Fibroblast of mammary gland (primary cell): ENCODE measurements around the gene TYSND1.

Experiments
- DNase-seq: peaks from one replicate; pipeline ENCODE4 v3.0.0-alpha.2; 2010; ENCODE audit warnings: low read depth
- H3K4me3 ChIP-seq: 2 replicates; pipeline ENCODE4 v1.5.1; 2011; ENCODE audit warnings: low read depth, mild to moderate bottlenecking, low read length, moderate library complexity; ENCODE audit not compliant: control insufficient read depth
- TF ChIP-seq, protein P1 (sequence below): conservative IDR thresholded peaks from 2 replicates; pipeline ENCODE4 v1.5.1; 2011; ENCODE audit warnings: low read depth, low read length, inconsistent platforms; ENCODE audit not compliant: control insufficient read depth, insufficient read depth

TYSND1 gene

DNA sequence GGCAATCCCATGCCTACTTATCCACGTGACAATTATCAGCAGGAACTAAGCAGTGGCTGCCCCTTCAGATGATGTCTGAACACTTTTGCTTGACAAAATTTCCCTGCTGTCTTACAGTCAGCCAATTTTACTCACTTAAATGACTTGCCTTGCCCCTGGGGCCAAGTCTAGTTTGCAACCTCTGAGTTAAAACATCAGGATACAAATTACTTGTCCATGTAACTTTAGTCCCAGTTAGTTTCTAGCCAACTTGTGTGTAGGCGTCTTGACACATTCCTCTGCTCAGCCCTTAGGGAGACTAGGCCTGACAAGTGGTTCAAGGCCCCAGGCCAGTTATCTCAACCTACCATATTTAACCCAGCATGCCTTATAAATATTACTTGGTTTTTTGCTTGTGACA, 11.6 kb upstream of the TYSND1 start:
- DNase-seq = peak; percentile 69
- H3K4me3 ChIP-seq = no peak overlapping the region
- TF ChIP-seq, protein P1, sequence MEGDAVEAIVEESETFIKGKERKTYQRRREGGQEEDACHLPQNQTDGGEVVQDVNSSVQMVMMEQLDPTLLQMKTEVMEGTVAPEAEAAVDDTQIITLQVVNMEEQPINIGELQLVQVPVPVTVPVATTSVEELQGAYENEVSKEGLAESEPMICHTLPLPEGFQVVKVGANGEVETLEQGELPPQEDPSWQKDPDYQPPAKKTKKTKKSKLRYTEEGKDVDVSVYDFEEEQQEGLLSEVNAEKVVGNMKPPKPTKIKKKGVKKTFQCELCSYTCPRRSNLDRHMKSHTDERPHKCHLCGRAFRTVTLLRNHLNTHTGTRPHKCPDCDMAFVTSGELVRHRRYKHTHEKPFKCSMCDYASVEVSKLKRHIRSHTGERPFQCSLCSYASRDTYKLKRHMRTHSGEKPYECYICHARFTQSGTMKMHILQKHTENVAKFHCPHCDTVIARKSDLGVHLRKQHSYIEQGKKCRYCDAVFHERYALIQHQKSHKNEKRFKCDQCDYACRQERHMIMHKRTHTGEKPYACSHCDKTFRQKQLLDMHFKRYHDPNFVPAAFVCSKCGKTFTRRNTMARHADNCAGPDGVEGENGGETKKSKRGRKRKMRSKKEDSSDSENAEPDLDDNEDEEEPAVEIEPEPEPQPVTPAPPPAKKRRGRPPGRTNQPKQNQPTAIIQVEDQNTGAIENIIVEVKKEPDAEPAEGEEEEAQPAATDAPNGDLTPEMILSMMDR = no peak

DNA sequence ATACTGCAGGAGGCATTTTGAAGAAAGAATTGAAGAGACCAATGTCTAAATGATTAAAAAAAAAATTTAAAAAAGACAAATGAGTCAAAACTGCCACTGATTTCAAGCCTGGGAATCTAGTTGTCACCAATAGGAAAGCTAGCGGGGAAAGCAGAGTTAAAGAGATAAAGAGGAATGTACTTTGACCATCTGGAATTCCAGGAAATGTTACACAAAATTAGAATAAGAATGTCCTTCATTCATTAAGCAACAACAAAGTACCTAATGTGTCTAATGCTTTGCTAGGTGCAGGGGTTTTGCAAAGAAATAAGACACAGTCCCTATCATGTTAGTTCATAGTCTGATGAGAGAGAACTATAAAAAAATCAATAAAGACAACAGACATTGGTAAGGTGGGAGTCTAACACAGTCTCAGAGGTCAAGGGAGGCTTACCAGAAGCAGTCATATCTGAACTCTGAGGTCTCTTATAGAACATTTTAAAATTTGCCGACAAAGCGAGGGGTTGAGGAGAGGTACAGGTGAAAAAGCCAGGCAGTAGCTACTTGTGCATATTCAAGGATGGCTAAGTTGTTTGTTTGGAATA, 8.8 kb upstream of the TYSND1 start:
- DNase-seq = no peak
- TF ChIP-seq, protein P1 = no peak
- no peak overlapping the region for H3K4me3 ChIP-seq

DNA sequence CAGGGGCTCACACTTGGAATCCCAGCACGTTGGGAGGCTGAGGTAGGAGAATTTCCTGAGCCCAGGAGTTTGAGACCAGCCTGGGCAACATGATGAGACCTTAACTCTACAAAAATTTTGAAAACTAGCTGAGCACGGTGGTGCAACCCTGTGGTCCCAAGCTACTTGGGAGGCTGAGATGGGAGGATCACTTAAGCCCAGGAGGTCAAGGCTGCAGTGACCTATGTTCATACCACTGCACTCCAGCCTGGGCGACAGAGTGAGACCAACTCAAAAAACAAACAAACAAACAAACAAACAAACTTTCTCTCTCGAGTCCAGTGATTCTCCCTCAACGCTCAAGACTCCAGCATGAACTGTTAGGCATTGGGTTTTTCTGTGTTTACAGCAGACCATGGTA, 2.0 kb upstream of the TYSND1 start:
- no peak for DNase-seq
- no peak overlapping the region for H3K4me3 ChIP-seq
- TF ChIP-seq, protein P1 = no peak

DNA sequence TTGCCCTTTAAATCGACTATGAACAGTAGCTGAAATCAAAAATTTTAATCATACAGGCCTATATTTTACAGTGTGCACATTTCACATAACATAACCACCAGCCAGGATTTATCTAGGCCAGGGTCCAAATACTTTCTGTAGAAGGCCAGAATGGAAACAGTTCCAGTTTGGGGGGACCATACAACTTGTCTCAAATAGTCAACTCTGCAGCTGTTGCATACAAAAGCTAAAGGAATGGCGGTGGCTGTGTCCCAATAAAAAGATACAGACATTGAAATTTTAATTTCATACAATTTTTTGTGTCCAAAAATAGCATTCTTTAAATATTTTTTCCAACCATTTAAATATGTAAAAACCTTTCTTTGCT, 742 bp upstream of the TYSND1 start:
- TF ChIP-seq, protein P1 = no peak
- DNase-seq = no peak
- peak overlapping the region; percentile 7 for H3K4me3 ChIP-seq

DNA sequence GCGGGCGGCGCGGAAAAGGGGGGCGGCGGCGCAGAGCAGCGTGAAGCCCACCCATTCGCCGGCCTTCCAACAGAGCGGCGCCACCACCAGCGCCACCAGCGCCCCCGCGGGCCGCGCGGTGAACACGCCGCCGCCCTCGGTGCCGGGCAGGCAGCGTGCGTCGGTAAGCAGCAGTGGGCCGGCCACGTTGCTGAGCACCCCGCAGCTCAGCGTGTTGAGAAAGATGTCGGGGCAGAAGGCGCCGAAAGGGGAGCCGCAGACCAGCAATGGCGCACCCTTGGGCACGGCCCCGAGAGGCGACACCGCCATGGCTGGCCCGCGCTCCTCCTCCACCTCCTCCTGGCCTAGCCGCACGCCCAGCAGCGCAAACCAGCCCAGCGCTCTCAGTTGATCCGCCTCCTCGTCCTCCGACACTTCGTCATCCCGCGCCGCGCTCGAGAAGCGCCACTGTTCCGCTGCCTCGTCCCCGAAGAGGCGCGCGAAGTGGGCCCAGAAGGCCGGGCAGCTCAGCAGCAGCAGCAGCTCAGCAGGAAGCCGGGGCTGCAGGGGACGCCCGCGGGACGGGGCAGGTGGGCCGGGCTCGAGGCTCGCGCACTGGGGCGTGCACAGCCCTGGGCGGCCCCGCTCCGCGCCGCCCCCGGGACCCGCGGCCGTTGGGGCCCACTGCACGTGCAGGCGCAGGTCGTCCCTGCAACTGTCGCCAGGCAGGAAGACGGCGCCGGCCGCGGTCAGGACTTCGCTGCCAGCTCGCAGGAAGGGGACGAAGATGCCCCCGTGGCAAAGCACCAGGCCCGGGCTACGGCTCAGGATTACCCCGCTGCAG, 623 bp downstream of the TYSND1 start:
- TF ChIP-seq, protein P1 = no peak
- peak; percentile 62 for DNase-seq
- peak overlapping the region; percentile 63 for H3K4me3 ChIP-seq

DNA sequence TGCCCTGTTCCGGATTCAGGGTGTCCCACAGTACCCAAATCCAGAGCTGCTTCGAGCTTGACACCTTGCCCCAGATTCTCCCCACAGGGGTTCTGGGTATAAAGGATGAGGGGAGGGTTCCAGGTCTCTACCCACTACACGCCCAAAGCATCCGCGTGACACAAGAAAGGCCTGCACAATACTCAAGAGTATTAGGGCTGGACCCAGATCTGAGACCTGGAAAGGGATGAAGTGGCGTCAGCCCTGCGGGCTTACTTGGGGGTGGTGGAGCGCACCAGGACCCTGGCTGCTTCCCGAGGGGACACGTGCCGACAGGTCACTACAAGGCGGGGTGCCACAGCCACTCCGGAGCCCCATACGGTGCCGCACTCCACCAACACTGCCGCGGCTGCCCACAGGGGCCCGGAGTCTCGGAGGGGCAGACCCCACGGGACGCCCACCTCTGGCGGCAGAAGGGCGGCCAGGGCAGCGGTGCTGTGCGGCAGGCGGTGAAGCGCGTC, 1.3 kb downstream of the TYSND1 start:
- TF ChIP-seq, protein P1 = no peak
- H3K4me3 ChIP-seq = peak overlapping the region; percentile 63
- peak; percentile 8 for DNase-seq
